ENCODE data around the gene ERAL1. TPM values are rescaled to one million over a fixed set of nuclear protein-coding genes. Genes with fewer than 3 reads are reported as not detected.
A peak's percentile ranks its signal among the peaks of the same experiment; 100 is the strongest.

The ERAL1 gene
- total and polyA plus RNA-seq, 2 of the 8 experiments (the other 6 are each of a cell fraction or from before 2014, with no cell fraction given), result 67.8 to 122 TPM

DNA sequence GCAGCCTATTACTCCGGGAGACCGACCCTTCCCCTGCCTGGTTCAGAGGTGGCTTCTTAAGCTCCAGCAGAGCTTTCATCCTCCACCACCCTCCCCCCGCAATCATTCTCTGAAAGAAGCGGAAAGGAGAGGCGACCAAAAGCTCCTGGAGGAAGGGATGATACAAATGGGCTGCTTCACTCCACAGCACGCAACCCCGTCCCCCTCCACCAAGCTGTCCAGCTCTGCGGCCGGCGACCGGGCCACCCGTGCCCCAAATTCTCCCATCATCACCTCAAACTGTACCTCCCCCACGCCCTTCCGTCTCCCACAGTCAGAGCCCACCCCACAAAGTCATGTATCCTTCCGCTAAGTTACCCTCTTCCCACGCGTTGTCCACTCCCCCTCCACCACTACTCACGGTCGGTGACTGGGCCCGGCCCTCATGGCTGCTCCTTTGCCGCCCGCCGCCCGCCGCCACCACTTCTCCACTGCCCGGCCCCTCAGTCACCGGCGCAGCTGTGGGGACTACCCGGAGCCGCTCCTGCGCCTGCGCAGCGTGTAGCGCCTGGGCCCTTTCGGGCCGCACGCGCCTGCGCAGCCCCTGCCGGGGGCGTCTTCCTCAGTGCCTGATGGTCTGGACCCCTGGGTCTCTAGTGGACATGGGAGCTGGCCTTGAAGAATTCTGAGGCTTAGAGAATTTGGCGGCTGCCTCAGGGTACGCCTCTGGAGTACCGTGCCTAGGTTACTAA lies 12.4 kb upstream of the ERAL1 start, which contains the start of gene FAM222B (continued):
- TF ChIP-seq RAD21 (IDR thresholded peaks at IDR 0.05 in 1 of 2, conservative IDR thresholded peaks at IDR 0.05 in 1 of 2; ENCODE audit: low read depth in 2 of 2, low read length in 2 of 2) (0 out of 4 replicates have a peak, but pooled peaks of 1 of the 2 experiments have one; percentile 7), SRF (IDR thresholded peaks at IDR 0.05; ENCODE audit: low read depth, low read length) (no peak), MAX (IDR thresholded peaks at IDR 0.05) (peak; percentile 37; the same call in 1 of the 2 replicates), BACH1 (IDR thresholded peaks at IDR 0.05; ENCODE audit: low read length) (peak; percentile 59), EP300 (IDR thresholded peaks at IDR 0.05; ENCODE audit: borderline replicate concordance in 1 of 2, low read depth in 2 of 2, low read length in 2 of 2) (no peak), CBX8 (IDR thresholded peaks at IDR 0.05; ENCODE audit: borderline replicate concordance, low read depth, low read length) (no peak), E2F6 (IDR thresholded peaks at IDR 0.05) (no peak), CBX5 (IDR thresholded peaks at IDR 0.05; ENCODE audit: low read depth, low read length) (no peak), SP1 (IDR thresholded peaks at IDR 0.05; ENCODE audit: low read depth, low read length) (no peak)

Measured in H1 (cell line).